ENCODE data around the gene KMT5C.

- TF ChIP-seq CTCF (IDR thresholded peaks at IDR 0.05), result no peak
- no peak for TF ChIP-seq POLR2A (IDR thresholded peaks at IDR 0.05; ENCODE audit: low read depth)
Measured at GRCh38 chr19:55304279-55304978, 35.2 kb upstream of the KMT5C start.

All from esophagus muscularis mucosa (tissue), 3 donors.